Mucosa of gallbladder (tissue), 1 donor: ENCODE results near the gene CXorf51A. TPM values are rescaled to one million over a fixed set of nuclear protein-coding genes. Genes with fewer than 3 reads are reported as not detected.
"Not testable (repeated sequence)": the region's sequence is repeated elsewhere in the genome, so short reads cannot be mapped to it uniquely, and the experiment has no call there.

ENCODE experiments used
- DNase-seq: peaks from one replicate; pipeline ENCODE4 v3.0.0-alpha.2; 2020; ENCODE audit warnings: low spot score
- total RNA-seq: library from RNA; stranded (reverse); gene quantifications from one replicate; pipeline ENCODE4 v1.2.1, GENCODE V29; 2021
- donor health status: DM: no; HTN: no; CAD: no.

Gene CXorf51A
- not detected for total RNA-seq

- DNase-seq, result not testable (repeated sequence)
Measured at GRCh38 chrX:146814644-146815043, at the start of gene CXorf51A. CXorf51A (minus strand) TSS chrX:146814744; CDS start chrX:146814723, 21 bp downstream.

GRCh38 chrX:146863566-146863965 lies 49.0 kb upstream of the CXorf51A start:
- DNase-seq, result no peak

- no peak for DNase-seq
Measured at GRCh38 chrX:146854281-146854680, 39.7 kb upstream of the CXorf51A start.

GRCh38 chrX:146831994-146832393 lies 17.4 kb upstream of the CXorf51A start:
- DNase-seq, result no peak

GRCh38 chrX:146809471-146809870 lies 5.1 kb downstream of the CXorf51A start, which contains the start of gene CXorf51B:
CXorf51B (plus strand) TSS chrX:146809771; CDS start chrX:146809792, 21 bp downstream.
- DNase-seq, result not testable (repeated sequence)

Other genes starting within 250 kb of the CXorf51A start
- not detected for gene CXorf51B, start 5.0 kb downstream of the CXorf51A start, total RNA-seq